GM21390 (cell line): ENCODE results near the gene DLG2.
"Not testable (repeated sequence)": the region's sequence is repeated elsewhere in the genome, so short reads cannot be mapped to it uniquely, and the experiment has no call there.

Experiments
- ATAC-seq: cut with Tn5 transposase; IDR thresholded peaks from one replicate; pipeline ENCODE4 v1.9.1; 2021; ENCODE audit not compliant: unreplicated experiment

Gene DLG2

DNA sequence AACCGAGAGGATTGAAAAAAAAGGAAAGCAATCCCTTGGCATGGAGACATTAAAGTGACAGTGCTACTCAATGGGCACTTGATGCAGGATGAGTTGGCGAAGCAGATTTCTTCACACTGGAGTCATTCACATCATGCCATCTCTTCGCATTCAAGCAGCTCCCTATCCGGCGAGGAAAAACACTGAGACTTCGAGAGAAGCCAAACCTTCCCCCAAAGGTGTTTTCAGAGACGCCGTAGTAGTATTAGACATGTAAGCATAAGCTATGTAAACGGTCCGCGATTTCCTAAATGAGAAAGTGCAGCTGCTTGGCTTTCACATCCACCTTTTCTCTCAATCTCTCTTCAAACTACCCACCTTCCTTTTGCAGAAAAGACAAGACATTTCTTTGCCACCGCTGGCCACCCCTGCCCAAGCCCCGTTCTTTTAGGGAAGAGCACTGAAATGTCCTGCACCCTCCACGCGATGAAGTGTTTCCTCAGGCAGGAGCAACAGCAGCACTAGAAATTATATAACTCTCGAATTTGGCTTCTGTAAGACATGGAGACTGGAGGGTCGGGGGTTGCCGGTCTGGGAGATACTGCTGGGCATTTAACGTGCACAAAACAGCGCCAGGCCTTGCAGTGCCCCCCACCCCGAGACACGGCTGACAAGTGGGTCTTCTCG is at the start of gene DLG2:
TSS of gene DLG2 (minus strand) at position 13 of the 666 bp plus-strand sequence.
- no peak for ATAC-seq

DNA sequence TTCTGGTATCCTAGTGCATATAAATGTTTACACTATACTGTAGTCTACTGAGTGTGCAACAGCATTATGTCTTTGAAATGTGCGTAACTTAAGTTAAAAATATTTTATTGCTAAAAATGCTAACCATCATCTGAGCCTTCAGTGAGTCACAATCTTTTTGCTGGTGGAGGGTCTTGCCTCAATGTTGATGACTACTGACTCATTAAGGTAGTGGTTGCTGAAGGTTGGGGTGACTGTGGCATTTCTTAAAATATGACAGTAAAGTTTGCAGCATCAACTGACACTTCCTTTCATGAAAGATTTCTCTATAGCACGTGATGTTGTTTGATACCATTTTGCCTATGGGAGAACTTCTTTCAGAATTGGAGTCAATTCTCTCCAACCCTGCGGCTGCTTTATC is 46.2 kb upstream of the DLG2 start:
- no peak for ATAC-seq

GRCh38 chr11:85672105-85672902 is 45.2 kb upstream of the DLG2 start:
- no peak for ATAC-seq

GRCh38 chr11:85670949-85671663 is 44.0 kb upstream of the DLG2 start:
- not testable (repeated sequence) for ATAC-seq

GRCh38 chr11:85668157-85668556 is 41.0 kb upstream of the DLG2 start:
- ATAC-seq = no peak

DNA sequence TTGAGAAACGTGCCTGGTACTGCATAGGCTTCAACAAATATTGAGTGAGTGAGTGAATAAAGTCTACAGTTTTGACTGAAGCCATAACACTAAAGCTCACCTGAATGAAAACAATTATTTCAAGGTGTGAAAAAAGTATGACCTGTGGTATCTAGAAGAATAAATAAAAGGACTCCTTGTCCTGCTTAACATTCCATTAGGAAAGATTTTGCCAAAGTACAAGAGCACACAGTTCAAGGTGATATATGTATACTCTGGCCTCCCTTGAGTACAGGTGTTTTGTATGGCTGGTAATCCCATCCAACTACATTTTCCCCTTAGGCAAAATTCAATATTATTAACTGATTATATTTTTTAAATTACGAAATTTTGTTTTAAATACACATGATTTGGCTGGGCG is 39.5 kb upstream of the DLG2 start:
- no peak for ATAC-seq

DNA sequence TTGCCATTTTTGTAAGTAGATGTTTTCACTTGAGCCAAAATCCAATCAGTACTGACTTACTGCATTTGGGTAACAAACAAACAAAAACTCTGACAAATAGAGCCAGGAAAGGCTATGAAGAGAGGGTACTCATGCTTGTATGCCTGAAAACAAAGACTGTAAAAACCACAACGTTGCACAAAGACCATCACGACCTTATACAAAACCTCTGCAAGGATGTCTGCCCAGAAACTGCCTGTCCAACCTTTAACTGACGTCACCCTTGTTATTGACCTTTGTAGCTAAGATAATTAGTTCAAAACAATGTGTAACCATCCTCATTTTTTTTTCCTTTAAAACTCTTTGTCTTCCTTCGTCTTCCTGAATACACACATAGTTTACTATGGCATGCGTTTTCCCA is 38.6 kb upstream of the DLG2 start:
- no peak for ATAC-seq

GRCh38 chr11:85664615-85665481 is 37.7 kb upstream of the DLG2 start, which contains the start of gene CREBZF:
CREBZF (minus strand) TSS chr11:85665129; CDS start chr11:85664875, 254 bp downstream.
- peak; percentile 88 for ATAC-seq

- peak; percentile 60 for ATAC-seq
These were observed 36.8 kb upstream of the DLG2 start for GRCh38 chr11:85663753-85664614.

DNA sequence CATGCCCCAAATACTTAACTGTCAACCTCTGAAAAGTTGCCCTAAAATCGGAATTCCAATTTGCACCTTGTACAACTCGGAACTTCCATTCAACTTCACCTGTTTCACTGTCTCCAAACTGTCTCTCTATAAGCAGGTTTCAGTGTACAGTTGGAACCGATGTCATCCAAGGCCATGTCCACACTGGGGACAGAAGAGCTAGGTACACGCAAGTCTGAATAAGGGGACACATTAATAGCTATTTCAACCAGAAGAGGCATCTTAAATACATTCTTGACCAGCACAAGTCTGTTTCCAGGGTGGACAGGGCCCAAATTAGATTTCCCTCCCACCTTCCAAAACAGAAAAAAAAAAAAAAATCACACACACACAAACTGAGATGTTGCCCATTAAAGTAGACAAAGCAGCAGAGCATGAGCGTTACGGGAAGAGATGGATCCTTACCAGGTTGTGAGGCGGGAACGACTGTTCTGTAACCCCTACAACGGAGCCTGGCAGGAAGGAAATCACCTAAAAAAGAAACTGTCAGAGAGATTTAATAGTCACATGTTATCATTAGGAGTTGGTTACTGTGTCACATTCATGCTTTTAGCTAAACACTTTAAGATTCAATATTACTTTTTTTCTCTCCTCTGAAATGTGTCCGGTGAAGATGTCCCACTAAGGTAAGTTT is 36.1 kb upstream of the DLG2 start:
- ATAC-seq = no peak

DNA sequence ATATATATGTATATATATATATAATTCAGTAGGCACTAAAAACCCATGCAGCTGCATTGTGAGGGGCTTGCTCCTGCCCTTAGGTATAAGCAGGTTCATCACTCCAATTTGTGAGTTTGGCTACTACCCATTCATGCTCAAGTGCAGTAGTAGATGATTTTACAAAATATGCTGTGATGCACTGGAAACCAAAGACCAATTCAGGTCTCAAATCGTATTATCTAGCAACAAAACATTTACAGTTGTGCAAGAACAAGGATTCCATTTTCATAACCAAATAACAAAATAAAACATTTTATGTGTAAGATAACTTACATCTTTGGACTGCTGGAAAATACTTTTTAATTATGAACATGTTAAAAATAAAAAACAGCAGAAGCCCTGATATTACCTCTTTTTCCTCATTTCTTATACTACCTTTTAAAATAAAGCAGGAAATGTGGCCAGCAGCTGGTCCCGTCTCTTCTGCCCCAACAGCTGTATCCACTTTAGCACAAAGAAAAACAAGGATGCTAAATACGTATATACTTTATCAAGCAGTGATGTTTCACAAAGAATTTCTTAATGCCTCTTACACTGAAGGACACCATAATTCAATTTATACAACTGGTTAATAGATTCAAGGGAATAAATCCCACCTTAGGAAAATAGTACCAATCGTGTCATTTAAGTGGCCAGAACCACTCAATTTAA is 35.0 kb upstream of the DLG2 start:
- ATAC-seq = no peak

DNA sequence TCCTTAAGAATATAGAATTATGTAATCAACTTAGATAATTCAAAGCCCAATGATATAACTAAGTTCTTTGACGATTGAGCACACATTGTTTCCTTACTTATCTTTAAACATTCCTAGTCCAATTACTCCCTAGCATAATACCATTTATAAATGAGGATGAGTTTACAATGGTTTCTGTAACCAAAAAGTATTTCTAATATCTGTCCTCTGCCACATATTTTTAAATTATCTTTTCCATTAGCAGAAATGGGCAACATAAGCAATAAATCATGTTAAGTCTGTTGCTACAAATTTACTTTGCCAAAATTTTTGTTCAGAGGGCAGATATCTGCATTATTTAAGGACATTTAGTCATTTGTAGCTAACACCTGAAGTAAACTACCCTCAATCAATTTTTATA is 31.0 kb upstream of the DLG2 start:
- no peak for ATAC-seq

GRCh38 chr11:85656777-85657176 is 29.6 kb upstream of the DLG2 start:
- no peak for ATAC-seq

DNA sequence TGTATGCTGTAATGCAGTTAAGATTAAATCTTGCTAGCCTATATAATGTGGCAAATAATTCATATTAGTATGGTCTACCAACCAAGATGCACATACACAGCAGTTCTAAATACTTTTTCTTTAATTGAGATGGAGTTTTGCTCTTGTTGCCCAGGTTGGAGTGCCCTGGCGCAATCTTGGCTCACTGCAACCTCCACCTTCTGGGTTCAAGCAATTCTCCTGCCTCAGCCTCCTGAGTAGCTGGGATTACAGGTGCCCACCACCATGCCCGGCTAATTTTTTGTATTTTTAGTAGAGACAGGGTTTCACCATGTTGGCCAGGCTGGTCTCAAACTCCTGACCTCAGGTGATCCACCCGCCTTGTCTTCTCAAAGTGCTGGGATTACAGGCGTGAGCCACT is 27.2 kb upstream of the DLG2 start:
- not testable (repeated sequence) for ATAC-seq

- ATAC-seq = no peak
These were observed 25.8 kb upstream of the DLG2 start for GRCh38 chr11:85652786-85653447.

DNA sequence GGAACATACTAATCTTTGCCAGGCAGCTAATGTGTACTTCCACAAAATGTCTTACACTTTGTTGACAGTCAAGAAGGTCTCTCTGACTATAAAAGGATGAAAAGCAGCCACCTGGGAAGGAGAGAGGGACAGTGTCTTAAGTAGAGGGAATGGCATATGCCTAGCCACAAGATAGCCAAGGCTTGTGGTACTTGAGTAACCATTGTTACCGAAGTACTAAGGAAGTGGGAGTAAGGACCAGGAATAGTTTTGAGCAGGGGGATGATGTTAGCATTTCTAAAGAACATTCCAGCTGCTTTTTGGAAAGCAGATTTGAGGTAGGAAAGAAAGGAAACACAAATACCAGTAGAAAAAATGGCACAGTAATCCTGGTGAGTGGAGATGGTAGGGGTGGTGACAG is 24.0 kb upstream of the DLG2 start:
- ATAC-seq = no peak

- ATAC-seq = peak; percentile 100
These were observed 20.6 kb upstream of the DLG2 start, which contains the start of gene TMEM126A for GRCh38 chr11:85647604-85648299. TMEM126A (plus strand) TSS chr11:85647967; CDS start chr11:85650256, 2,289 bp downstream.
